Measurements from ENCODE around the gene FXYD6. TPM values are rescaled to one million over a fixed set of nuclear protein-coding genes. Genes with fewer than 3 reads are reported as not detected.

FXYD6 gene
- total RNA-seq, 4 donors from 2014 or later = 7.0 to 27.0 (median 20.1) TPM

GRCh38 chr11:117907276-117908108 lies 31.0 kb upstream of the FXYD6 start:
- WGBS, 2 donors = 27% methylated on average over 19 to 23 of the region's 24 CpGs
- TF ChIP-seq POLR2A (IDR thresholded peaks at IDR 0.05) (no peak), CTCF (IDR thresholded peaks at IDR 0.05) (no peak)
- intact Hi-C loops (cut with DNase I; ENCODE audit: low total_unique reads) = no loop called here
- no peak overlapping the region for H3K4me3 ChIP-seq (ENCODE audit: low read depth, poor library complexity, severe bottlenecking)
- peak; percentile 87 to 95 for DNase-seq (ENCODE audit: low spot score in 2 of 2)

DNA sequence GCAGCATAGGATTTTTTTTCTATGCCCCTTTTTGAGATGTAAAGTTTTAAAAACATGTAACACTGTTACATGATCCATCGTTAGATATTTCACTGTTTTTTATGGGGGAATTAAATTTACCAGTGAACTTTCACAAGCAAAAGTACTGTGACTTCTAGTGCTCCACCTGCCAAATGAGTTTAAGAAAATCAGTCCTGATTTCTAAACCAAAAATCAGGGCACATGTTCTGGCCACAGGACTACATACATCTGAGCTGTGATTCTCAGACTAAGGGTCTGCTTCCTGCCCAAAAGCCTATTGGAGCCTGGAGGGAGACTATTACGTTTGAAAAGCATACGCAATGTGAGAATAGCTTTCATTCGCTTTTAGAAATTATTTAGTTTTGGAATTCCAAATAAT lies 30.3 kb upstream of the FXYD6 start:
- WGBS, 2 donors = 64 to 70% methylated on average over 4 of the region's 4 CpGs

DNA sequence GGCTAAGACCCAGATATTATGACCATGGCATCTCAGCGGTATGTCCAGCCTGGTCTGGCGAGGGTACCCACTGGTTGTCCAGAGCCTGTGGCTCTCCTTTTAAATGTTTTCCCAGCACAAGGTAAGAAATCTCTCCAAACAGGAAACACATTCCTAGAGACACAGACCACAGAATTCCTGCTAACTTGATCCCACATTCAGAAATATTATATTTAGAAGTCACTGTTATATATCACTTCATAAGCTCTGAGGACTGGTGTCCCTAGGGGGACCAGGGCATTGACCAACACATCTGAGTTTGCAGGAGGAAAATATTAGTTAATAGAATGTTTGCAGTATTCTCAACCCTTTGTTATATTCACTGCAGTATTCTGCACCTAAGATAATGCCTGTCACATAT lies 29.7 kb upstream of the FXYD6 start:
- WGBS, 2 donors = 96 to 100% methylated on average over 2 of the region's 2 CpGs
- TF ChIP-seq POLR2A (IDR thresholded peaks at IDR 0.05) (no peak), CTCF (IDR thresholded peaks at IDR 0.05) (no peak)
- no peak for DNase-seq (ENCODE audit: low spot score in 2 of 2)
- no peak overlapping the region for H3K4me3 ChIP-seq (ENCODE audit: low read depth, poor library complexity, severe bottlenecking)
- intact Hi-C loops (cut with DNase I; ENCODE audit: low total_unique reads) = no loop called here

More for the DNA sequence above, 30.3 kb upstream of the FXYD6 start:
- TF ChIP-seq POLR2A (IDR thresholded peaks at IDR 0.05) (no peak), CTCF (IDR thresholded peaks at IDR 0.05) (no peak)
- no peak for DNase-seq (ENCODE audit: low spot score in 2 of 2)
- intact Hi-C loops (cut with DNase I; ENCODE audit: low total_unique reads) = no loop called here
- H3K4me3 ChIP-seq (ENCODE audit: low read depth, poor library complexity, severe bottlenecking) = no peak overlapping the region

DNA sequence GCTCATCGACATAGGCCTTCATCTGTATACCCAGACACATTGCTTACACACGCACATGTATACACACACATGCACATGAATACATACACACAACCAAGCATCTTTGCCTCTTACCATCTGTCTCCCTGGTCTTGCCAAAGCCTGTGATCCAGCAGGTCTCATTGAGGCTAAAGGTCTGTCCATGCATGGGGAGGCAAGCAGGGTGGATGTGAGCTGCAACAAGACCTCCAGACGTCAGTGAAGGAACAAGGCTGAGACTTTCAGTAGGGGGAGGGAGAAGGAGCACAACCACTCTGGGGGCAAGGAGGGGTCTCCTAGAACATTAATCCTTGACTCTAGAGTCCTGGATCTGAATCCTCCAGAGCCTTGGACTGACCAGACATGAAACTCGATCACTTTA lies 29.1 kb upstream of the FXYD6 start:
- no peak overlapping the region for H3K4me3 ChIP-seq (ENCODE audit: low read depth, poor library complexity, severe bottlenecking)
- peak in 1 of 2 donors; percentile 37 for DNase-seq (ENCODE audit: low spot score in 2 of 2)
- TF ChIP-seq POLR2A (IDR thresholded peaks at IDR 0.05) = no peak
- no peak for TF ChIP-seq CTCF (IDR thresholded peaks at IDR 0.05)
- 82 to 91% methylated on average over 4 of the region's 4 CpGs for WGBS, 2 donors
- intact Hi-C loops (cut with DNase I; ENCODE audit: low total_unique reads) = no loop called here

DNA sequence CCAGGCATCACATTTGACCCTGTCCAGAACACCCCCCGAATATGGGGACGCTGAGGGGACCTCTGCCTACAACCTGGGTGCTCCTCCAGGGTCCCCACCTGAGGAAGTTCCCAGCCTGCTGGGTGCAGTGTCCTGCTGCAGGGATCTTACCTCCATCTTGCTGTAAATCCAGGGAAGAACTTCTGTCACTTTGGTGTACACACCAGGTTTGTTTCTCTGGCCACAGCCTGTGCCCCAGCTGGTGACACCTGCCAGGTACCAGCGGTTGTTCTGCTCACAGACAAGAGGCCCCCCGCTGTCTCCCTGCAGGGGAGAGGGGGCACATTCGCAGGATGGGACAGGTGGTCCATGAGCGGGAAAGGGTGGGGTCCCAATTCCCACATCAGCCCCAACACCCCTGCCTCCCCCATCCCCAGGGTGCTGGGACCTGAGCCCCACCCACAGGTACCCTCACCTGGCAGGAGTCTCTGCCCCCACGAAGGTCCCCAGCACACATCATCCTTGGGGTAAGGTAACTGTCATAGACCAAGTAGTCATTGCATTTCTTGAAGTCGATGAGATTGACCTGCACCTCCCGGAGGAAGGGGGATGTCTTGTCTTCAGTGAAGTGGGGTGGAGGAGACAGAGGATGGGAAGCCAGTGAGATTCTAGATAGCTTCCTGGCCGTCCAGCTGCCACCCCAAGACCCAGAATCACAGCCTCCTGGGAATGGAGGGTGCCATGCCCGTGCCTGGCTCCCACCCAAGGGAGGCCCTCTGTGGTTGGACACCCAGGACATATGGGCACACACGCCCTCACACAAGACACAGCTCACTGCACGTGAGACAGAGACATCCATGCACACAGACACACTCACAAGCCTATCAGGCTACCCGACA lies 27.3 kb upstream of the FXYD6 start:
- intact Hi-C loops (cut with DNase I; ENCODE audit: low total_unique reads) = no loop called here
- peak in 1 of 2 donors; percentile 76 for DNase-seq (ENCODE audit: low spot score in 2 of 2)
- TF ChIP-seq POLR2A (IDR thresholded peaks at IDR 0.05) (no peak), CTCF (IDR thresholded peaks at IDR 0.05) (no peak)
- 81 to 90% methylated on average over 12 to 14 of the region's 14 CpGs for WGBS, 2 donors
- no peak overlapping the region for H3K4me3 ChIP-seq (ENCODE audit: low read depth, poor library complexity, severe bottlenecking)
